NCI-H748 treated with DMSO at 0.1 percent for 48 hours (cell line): ENCODE results near the gene TMEM42.

Experiments
- DNase-seq: peaks from one replicate; lab custom pipeline; 2025; lab: John Stamatoyannopoulos, UW

Gene TMEM42

GRCh38 chr3:44910693-44911092, 49.0 kb downstream of the TMEM42 start:
- no peak for DNase-seq

GRCh38 chr3:44913868-44914468, 52.3 kb downstream of the TMEM42 start:
- DNase-seq = peak; percentile 19

GRCh38 chr3:44914936-44915335, 53.2 kb downstream of the TMEM42 start:
- DNase-seq = no peak
